GM12892 (cell line): ENCODE measurements around the gene TRAP1.

Source experiments
- POLR2A ChIP-seq: IDR thresholded peaks from 2 replicates; pipeline ENCODE4 v1.6.1; 2011; ENCODE audit warnings: low read depth, low read length, control low read depth
- TAF1 ChIP-seq: IDR thresholded peaks from 2 replicates; pipeline ENCODE4 v1.6.1; 2011; ENCODE audit warnings: low read depth, mild to moderate bottlenecking, control low read depth, low read length, borderline replicate concordance

- TF ChIP-seq POLR2A, result no peak
- TF ChIP-seq TAF1, result no peak
Measured at GRCh38 chr16:3645504-3646347, 71.6 kb downstream of the TRAP1 start.
